Stimulated activated naive B cell treated with anti-CD40 and anti-IgM and Interleukin-4, amounts not matched to agents 10 μg/mL and 1 μg/mL and 100 μg/mL, for 72 hours (primary cell): ENCODE measurements around the gene RREB1.

Source experiments
- ATAC-seq, 2 donors: fragments of 150-1000 bp; cut with Tn5 transposase; replicated peaks; 2 replicates each; pipeline ENCODE4 v1.10.0; 2021; ENCODE audit warnings: moderate library complexity in 1 of 2
- DNase-seq: peaks from one replicate; pipeline ENCODE4 v3.0.0; 2021
- H3K27ac Mint-ChIP-seq: one replicate; pipeline ENCODE4 v1.8.0; 2022; ENCODE audit warnings: mild to moderate bottlenecking, mixed read lengths
- H3K27me3 Mint-ChIP-seq, 2 donors: one replicate each; pipeline ENCODE4 v1.8.0; 2022; ENCODE audit warnings: mixed read lengths in 2 of 2
- H3K36me3 Mint-ChIP-seq, 2 donors: one replicate each; pipeline ENCODE4 v1.8.0; 2022; ENCODE audit warnings: mixed read lengths in 2 of 2, mild to moderate bottlenecking in 1 of 2
- H3K4me1 Mint-ChIP-seq, 2 donors: one replicate each; pipeline ENCODE4 v1.8.0; 2022; ENCODE audit warnings: mixed read lengths in 2 of 2, mild to moderate bottlenecking in 1 of 2
- H3K4me3 Mint-ChIP-seq, 2 donors: one replicate each; pipeline ENCODE4 v1.8.0; 2022; ENCODE audit warnings: mild to moderate bottlenecking in 2 of 2, mixed read lengths in 2 of 2, moderate library complexity in 1 of 2
- H3K9me3 Mint-ChIP-seq, 2 donors: one replicate each; pipeline ENCODE4 v1.8.0; 2022; ENCODE audit warnings: mixed read lengths in 2 of 2, mild to moderate bottlenecking in 1 of 2

RREB1 gene

GRCh38 chr6:7201732-7202541 lies 94.2 kb downstream of the RREB1 start:
- H3K27me3 Mint-ChIP-seq, result no peaks in the 10 kb centered on the region
- peaks cover 42 to 59% of the 10 kb centered on the region in 2 donors for H3K4me1 Mint-ChIP-seq
- no peaks in the 10 kb centered on the region for H3K9me3 Mint-ChIP-seq
- ATAC-seq (peak; percentile 97), DNase-seq (peak; percentile 92)
- H3K4me3 Mint-ChIP-seq, result peak overlapping the region; percentile 68 to 71
- peaks cover 31 to 53% of the 10 kb centered on the region in 2 donors for H3K36me3 Mint-ChIP-seq
- H3K27ac Mint-ChIP-seq, result peak overlapping the region; percentile 94

DNA sequence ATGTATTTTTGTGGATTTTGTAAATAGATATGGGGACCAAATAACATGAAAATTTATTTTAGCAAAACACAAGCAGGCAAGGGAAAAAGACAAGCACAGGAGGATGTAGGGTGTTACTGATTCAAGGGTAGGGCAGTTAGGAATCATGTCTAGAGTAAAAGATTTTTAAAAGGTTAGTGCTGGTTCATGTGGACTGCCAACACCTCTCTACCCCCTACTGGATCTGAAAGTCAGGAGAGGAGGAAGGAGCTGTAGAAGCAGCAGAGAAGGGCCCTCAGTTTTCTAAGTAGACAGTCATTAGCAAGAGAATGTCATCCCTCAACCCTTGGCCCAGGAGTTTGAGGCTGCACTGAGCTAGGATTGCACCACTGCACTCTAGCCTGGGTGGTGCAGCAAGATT lies 95.2 kb downstream of the RREB1 start:
- Mint-ChIP-seq H3K27me3 (no peaks in the 10 kb centered on the region), H3K27ac (peak overlapping the region; percentile 94)

DNA sequence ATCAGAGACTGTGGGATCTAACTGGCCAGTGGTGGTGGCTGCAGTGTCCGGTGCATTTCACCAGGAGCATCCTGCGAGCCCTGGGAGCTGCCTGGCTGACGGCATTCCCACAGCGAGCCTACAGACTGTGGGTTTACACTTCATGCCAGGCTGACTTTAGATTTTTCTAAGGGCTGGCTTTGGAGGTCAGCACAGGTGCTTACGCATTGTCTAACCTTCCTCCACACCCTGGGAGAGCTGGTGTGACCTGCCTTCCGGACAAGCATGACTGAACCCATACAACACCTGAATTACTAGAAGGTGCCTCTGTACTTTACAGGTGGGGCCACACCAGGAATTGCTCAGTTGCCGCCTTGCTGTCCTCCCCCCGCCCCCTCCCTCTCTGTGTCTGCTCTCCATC lies 96.2 kb downstream of the RREB1 start:
- no peaks in the 10 kb centered on the region for H3K9me3 Mint-ChIP-seq
- H3K27ac Mint-ChIP-seq, result no peak overlapping the region
- peaks cover 34 to 60% of the 10 kb centered on the region in 2 donors for H3K36me3 Mint-ChIP-seq

More for the DNA sequence above, 95.2 kb downstream of the RREB1 start:
- DNase-seq (no peak), ATAC-seq (no peak)
- peaks cover 32 to 56% of the 10 kb centered on the region in 2 donors for H3K36me3 Mint-ChIP-seq
- peaks cover 49 to 64% of the 10 kb centered on the region in 2 donors for H3K4me1 Mint-ChIP-seq
- H3K4me3 Mint-ChIP-seq, result peak overlapping the region; percentile 34 to 71
- no peaks in the 10 kb centered on the region for H3K9me3 Mint-ChIP-seq

DNA sequence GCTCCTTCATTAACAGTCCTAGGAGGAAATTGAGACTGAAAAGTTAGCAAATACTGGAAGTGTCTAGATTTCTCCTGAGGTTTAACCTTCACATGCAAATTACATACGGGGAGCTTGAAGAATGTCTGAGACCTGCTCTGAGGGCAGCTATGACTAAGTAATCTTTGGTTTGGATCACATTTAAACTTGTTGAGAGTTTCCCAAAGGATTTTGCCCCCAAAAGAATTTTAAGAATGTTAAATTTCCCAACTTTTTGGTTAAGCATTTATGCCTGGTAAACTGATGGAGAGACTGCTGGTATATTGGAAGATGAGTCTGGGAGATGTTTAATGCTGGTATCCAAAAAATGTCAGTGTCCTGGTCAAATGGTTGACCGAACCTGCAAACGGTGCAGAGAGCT lies 97.0 kb downstream of the RREB1 start:
- H3K27ac Mint-ChIP-seq, result peak overlapping the region; percentile 25
- H3K36me3 Mint-ChIP-seq, result peaks cover 34 to 54% of the 10 kb centered on the region in 2 donors
- DNase-seq, result no peak
- no peaks in the 10 kb centered on the region for H3K9me3 Mint-ChIP-seq
- H3K27me3 Mint-ChIP-seq, result no peaks in the 10 kb centered on the region
- H3K4me1 Mint-ChIP-seq, result peaks cover 46 to 68% of the 10 kb centered on the region in 2 donors
- ATAC-seq, result no peak
- H3K4me3 Mint-ChIP-seq, result peak overlapping the region in 1 of 2 donors; percentile 30

More for the DNA sequence above, 96.2 kb downstream of the RREB1 start:
- Mint-ChIP-seq H3K4me3 (no peak overlapping the region), H3K27me3 (no peaks in the 10 kb centered on the region), H3K4me1 (peaks cover 51 to 73% of the 10 kb centered on the region in 2 donors)
- no peak for ATAC-seq
- no peak for DNase-seq

- peak; percentile 59 to 72 for ATAC-seq
- no peak overlapping the region for H3K4me3 Mint-ChIP-seq
- H3K27ac Mint-ChIP-seq, result no peak overlapping the region
- no peaks in the 10 kb centered on the region for H3K9me3 Mint-ChIP-seq
- H3K36me3 Mint-ChIP-seq, result peaks cover 39 to 59% of the 10 kb centered on the region in 2 donors
- no peaks in the 10 kb centered on the region for H3K27me3 Mint-ChIP-seq
- H3K4me1 Mint-ChIP-seq, result peaks cover 29 to 46% of the 10 kb centered on the region in 2 donors
- no peak for DNase-seq
Observed at GRCh38 chr6:7207720-7208119, 100.0 kb downstream of the RREB1 start.

- Mint-ChIP-seq H3K27me3 (no peaks in the 10 kb centered on the region), H3K27ac (no peak overlapping the region)
Observed at GRCh38 chr6:7213416-7213815, 105.7 kb downstream of the RREB1 start.

DNA sequence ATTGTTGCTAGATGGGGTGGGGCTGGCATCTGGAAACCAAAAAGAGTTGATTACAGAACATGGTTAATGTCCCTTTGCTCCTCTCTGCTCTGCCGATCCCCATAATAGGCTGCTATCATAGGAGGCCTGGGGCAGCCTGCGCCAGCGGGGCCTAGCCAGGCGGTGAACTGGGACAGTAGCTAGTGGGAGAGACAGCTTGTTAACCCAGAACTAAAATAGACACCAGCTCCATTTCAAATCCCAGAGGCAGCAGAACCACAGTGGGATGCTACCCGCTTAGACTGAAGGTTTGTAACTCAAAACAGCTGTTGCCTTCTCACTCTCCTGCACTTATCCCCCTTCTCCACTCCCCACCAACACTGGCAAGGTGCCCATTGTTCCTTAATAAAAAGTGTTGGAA lies 106.7 kb downstream of the RREB1 start:
- H3K36me3 Mint-ChIP-seq, result peaks cover 41 to 61% of the 10 kb centered on the region in 2 donors

More at GRCh38 chr6:7213416-7213815, 105.7 kb downstream of the RREB1 start:
- peaks cover 0 to 5% of the 10 kb centered on the region in 2 donors for H3K4me1 Mint-ChIP-seq
- ATAC-seq (no peak), DNase-seq (no peak)
- no peaks in the 10 kb centered on the region for H3K9me3 Mint-ChIP-seq
- H3K36me3 Mint-ChIP-seq, result peaks cover 40 to 58% of the 10 kb centered on the region in 2 donors
- H3K4me3 Mint-ChIP-seq, result no peak overlapping the region

GRCh38 chr6:7215131-7215530 lies 107.4 kb downstream of the RREB1 start:
- DNase-seq (no peak), ATAC-seq (no peak)
- H3K27ac Mint-ChIP-seq, result peak overlapping the region; percentile 62
- H3K27me3 Mint-ChIP-seq, result no peaks in the 10 kb centered on the region
- peaks cover 48 to 68% of the 10 kb centered on the region in 2 donors for H3K36me3 Mint-ChIP-seq
- H3K9me3 Mint-ChIP-seq, result no peaks in the 10 kb centered on the region
- peaks cover 0 to 3% of the 10 kb centered on the region in 2 donors for H3K4me1 Mint-ChIP-seq
- H3K4me3 Mint-ChIP-seq, result no peak overlapping the region

More for the DNA sequence above, 106.7 kb downstream of the RREB1 start:
- Mint-ChIP-seq H3K4me3 (no peak overlapping the region), H3K4me1 (no peaks in the 10 kb centered on the region), H3K27ac (no peak overlapping the region), H3K27me3 (no peaks in the 10 kb centered on the region), H3K9me3 (no peaks in the 10 kb centered on the region)
- DNase-seq (no peak), ATAC-seq (no peak)

DNA sequence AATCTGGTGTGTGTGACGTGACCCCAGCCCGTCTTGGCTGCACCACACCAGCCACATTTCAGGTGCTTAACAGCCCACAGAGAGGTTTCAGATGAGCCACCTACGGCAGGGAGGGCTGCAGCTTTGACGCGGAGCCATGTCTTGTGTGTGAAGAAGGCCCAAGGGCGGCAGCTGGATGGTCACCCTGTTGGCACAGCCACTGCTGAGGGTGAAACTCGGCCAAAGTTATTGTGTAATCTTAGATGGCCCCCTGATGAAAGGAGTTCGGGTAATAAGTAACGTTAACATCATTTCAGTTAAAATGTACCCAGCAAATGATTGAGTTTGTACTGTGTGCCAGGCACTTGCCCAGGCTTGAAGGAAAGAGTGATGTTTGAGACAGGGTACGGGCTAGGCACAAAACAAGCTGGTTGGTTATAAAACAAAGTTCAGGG lies 108.1 kb downstream of the RREB1 start:
- no peak for DNase-seq
- Mint-ChIP-seq H3K4me3 (no peak overlapping the region), H3K27ac (peak overlapping the region; percentile 14), H3K36me3 (peaks cover 46 to 66% of the 10 kb centered on the region in 2 donors), H3K27me3 (no peaks in the 10 kb centered on the region), H3K4me1 (peaks cover 0 to 3% of the 10 kb centered on the region in 2 donors), H3K9me3 (no peaks in the 10 kb centered on the region)
- no peak for ATAC-seq

DNA sequence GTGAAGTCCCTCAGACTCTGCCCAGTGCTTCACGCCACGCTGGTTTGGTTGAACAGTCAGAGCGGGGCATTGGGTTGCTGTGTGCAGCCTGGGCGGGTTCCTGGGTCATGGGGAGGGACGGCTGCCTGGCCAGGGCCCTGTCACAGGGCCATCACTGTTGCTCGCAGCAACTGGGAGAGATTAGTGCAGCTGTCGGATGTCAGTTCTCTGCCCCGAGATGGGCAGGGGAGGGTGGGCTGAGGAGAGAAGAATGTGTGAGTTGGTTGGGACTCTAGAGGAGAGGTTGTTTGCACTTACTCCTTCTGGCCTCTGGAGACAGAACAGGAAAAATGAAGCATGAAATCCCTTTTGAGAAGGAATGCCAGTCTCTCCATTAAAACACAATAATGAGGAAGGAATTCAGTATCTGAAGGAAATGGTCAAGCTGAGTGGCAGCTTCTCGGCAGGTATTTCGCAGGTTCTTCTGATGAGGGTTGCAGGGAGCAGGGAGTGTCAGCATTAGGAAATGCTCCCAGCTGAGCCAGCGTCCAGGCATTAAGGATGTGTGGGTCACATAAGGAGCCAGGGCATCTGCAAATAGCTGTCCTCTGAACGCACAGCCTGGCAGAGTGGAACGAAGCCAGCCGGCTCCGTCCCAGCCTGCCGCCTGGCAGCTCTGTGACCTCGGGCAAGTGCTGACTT lies 109.3 kb downstream of the RREB1 start:
- Mint-ChIP-seq H3K4me1 (peaks cover 0 to 3% of the 10 kb centered on the region in 2 donors), H3K27me3 (no peaks in the 10 kb centered on the region), H3K9me3 (no peaks in the 10 kb centered on the region), H3K36me3 (peaks cover 44 to 61% of the 10 kb centered on the region in 2 donors), H3K27ac (no peak overlapping the region), H3K4me3 (no peak overlapping the region)
- ATAC-seq (no peak), DNase-seq (no peak)

DNA sequence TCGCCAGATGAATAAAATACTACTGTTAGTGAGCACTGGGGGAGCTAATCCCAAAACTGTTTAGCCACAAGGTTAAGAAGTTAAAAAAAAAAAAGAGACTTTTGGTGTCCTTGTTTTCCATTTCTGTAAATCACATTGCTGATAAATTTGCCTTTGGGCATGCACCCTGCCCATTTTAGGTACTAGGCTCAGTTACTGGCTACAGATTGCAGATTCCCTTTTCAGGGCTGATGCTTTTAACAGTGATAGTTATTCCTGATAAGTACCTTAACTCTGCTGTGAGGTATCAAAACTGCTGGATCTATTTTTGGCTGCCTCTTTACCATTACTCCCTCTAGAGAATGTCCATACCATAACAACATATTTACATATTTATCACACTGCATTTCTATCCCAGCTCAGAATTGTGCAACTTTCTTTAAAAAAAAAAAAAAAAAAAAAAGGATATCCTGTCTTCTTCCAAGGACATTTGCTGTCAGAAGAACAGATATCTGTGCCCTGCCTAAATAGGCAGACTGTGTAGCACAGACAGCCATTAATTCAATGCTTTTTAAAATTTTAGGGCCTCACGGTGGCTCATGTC lies 110.7 kb downstream of the RREB1 start:
- Mint-ChIP-seq H3K9me3 (no peaks in the 10 kb centered on the region), H3K36me3 (peaks cover 49 to 56% of the 10 kb centered on the region in 2 donors), H3K27ac (no peak overlapping the region), H3K4me1 (peaks cover 0 to 3% of the 10 kb centered on the region in 2 donors), H3K27me3 (no peaks in the 10 kb centered on the region), H3K4me3 (no peak overlapping the region)
- no peak for ATAC-seq
- no peak for DNase-seq

GRCh38 chr6:7219310-7219709 lies 111.5 kb downstream of the RREB1 start:
- DNase-seq (no peak), ATAC-seq (peak; percentile 52 to 63)
- Mint-ChIP-seq H3K27ac (no peak overlapping the region), H3K4me3 (no peak overlapping the region), H3K36me3 (peaks cover 46 to 54% of the 10 kb centered on the region in 2 donors), H3K27me3 (no peaks in the 10 kb centered on the region), H3K9me3 (no peaks in the 10 kb centered on the region), H3K4me1 (peaks cover 2 to 5% of the 10 kb centered on the region in 2 donors)

GRCh38 chr6:7222197-7222596 lies 114.4 kb downstream of the RREB1 start:
- H3K27ac Mint-ChIP-seq, result no peak overlapping the region
- no peaks in the 10 kb centered on the region for H3K27me3 Mint-ChIP-seq
- peaks cover 41 to 50% of the 10 kb centered on the region in 2 donors for H3K36me3 Mint-ChIP-seq
- H3K4me1 Mint-ChIP-seq, result peaks cover 7 to 20% of the 10 kb centered on the region in 2 donors
- ATAC-seq (no peak), DNase-seq (no peak)
- H3K4me3 Mint-ChIP-seq, result no peak overlapping the region
- no peaks in the 10 kb centered on the region for H3K9me3 Mint-ChIP-seq

DNA sequence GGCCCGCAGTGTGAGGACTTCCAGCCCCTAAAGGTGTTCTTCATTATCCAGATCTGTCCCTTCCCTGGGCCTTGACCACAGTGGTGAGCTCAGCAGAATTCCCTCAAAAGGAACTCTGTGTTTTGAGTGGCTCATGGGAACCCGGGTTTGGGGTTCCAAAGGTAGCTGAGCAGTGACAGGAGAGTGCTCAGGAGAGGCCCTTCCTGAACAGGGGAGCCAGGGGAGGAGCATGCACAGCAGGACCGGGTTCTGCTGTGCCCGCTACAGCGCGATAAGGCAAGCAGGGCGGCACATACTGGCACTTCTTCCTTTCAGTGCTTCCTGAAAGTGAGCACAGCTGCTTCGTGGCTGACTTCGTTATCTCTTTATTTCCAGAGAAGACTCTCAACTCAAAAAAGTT lies 117.0 kb downstream of the RREB1 start:
- DNase-seq (no peak), ATAC-seq (no peak)
- Mint-ChIP-seq H3K4me3 (no peak overlapping the region), H3K36me3 (peaks cover 52 to 65% of the 10 kb centered on the region in 2 donors), H3K27ac (peak overlapping the region; percentile 16), H3K4me1 (peaks cover 6 to 20% of the 10 kb centered on the region in 2 donors), H3K9me3 (no peaks in the 10 kb centered on the region), H3K27me3 (no peaks in the 10 kb centered on the region)
